Gastrocnemius medialis (tissue), 4 donors: ENCODE measurements around the gene TRIM52. TPM values are rescaled to one million over a fixed set of nuclear protein-coding genes. Genes with fewer than 3 reads are reported as not detected.
"Not testable (repeated sequence)": the region's sequence is repeated elsewhere in the genome, so short reads cannot be mapped to it uniquely, and the experiment has no call there.

ENCODE experiments used
- ATAC-seq, 2 donors: fragments of 150-250 bp; one replicate each; pipeline ENCODE4 v1.9.1; 2016
- DNase-seq, 2 donors: peaks; one replicate each; pipeline ENCODE4 v3.0.0-alpha.2; 2019
- H3K27ac ChIP-seq, 4 donors: fragments of 200-600 bp; sonication (generic); 1 replicate in 1 of 4; 2 replicates in 3 of 4; pipeline ENCODE4 v1.5.1; 2016 to 2018; ENCODE audit warnings: mild to moderate bottlenecking in 2 of 4, moderate library complexity in 1 of 4
- H3K27me3 ChIP-seq, 3 donors: fragments of 200-600 bp; sonication (generic) in 2 of 3; 1 replicate in 1 of 3; 2 replicates in 2 of 3; pipeline versions ENCODE4 v1.5.1 to v1.6.0; 2016 to 2019; ENCODE audit warnings: mild to moderate bottlenecking in 1 of 3, moderate library complexity in 1 of 3
- H3K36me3 ChIP-seq, 2 donors: fragments of 200-600 bp; sonication (generic) in 1 of 2; one replicate each; pipeline ENCODE4 v1.5.1; 2017 to 2018
- H3K4me1 ChIP-seq, 2 donors: fragments of 200-600 bp; sonication (generic) in 1 of 2; one replicate each; pipeline ENCODE4 v1.5.1; 2016 to 2017; ENCODE audit warnings: mild to moderate bottlenecking in 2 of 2
- H3K4me3 ChIP-seq, 4 donors: fragments of 200-600 bp; sonication (generic) in 3 of 4; 1 replicate in 1 of 4; 2 replicates in 3 of 4; pipeline ENCODE4 v1.5.1; 2016 to 2019; ENCODE audit warnings: mild to moderate bottlenecking in 2 of 4
- H3K9me3 ChIP-seq, 3 donors: fragments of 200-600 bp; sonication (generic) in 2 of 3; 1 replicate in 1 of 3; 2 replicates in 2 of 3; pipeline ENCODE4 v1.5.1; 2016 to 2019
- POLR2A ChIP-seq, 2 donors: fragments of 450-650 bp; IDR thresholded peaks; one replicate each; pipeline ENCODE4 v1.6.1; 2017; ENCODE audit warnings: antibody characterized with exemption in 2 of 2, mild to moderate bottlenecking in 2 of 2, moderate library complexity in 2 of 2
- in situ Hi-C, 4 donors: fragments of 200-750 bp; cut with MboI; loops; one replicate each; pipeline versions ENCODE4 v1.15.0 to v1.8.0; 2017; ENCODE audit warnings: low sequenced_read_pairs in 4 of 4
- intact Hi-C: fragments of 100-400 bp; cut with DNase I; formaldehyde crosslinking; loops from one replicate; pipeline ENCODE4 v1.15.1; 2023; ENCODE audit warnings: low total_unique reads
- total RNA-seq, 4 donors: library from RNA; depleted of rRNA; stranded (reverse); fragments of >200 nt; gene quantifications; one replicate each; pipeline versions ENCODE4 v1.1.0 to v1.2.3, GENCODE V29; 2016
- TF ChIP-seq, protein P1 (sequence below), 5 experiments: fragments of 450-650 bp in 3 of 5; fragments of 200-600 bp in 2 of 5; sonication (generic) in 2 of 5; IDR thresholded peaks in 4 of 5; conservative IDR thresholded peaks in 1 of 5; 1 replicate in 4 of 5; 2 replicates in 1 of 5; pipeline ENCODE4 v1.5.1; 2016 to 2019; ENCODE audit warnings: antibody characterized with exemption in 5 of 5, mild to moderate bottlenecking in 3 of 5, moderate library complexity in 3 of 5

TRIM52 gene
- total RNA-seq, 4 donors from 2014 or later, result 1.3 to 4.9 (median 3.4) TPM

- Histone ChIP-seq H3K27ac (no peak overlapping the region), H3K36me3 (no peaks in the 10 kb centered on the region), H3K9me3 (no peaks in the 10 kb centered on the region), H3K27me3 (no peaks in the 10 kb centered on the region), H3K4me1 (no peaks in the 10 kb centered on the region), H3K4me3 (no peak overlapping the region)
- intact Hi-C loops, result loop anchor here (5.0 kb wide), 1 partner anchor 101 kb away; no protein-coding TSS in a partner anchor
- no peak for TF ChIP-seq POLR2A (IDR thresholded peaks at IDR 0.05)
- TF ChIP-seq, protein P1, sequence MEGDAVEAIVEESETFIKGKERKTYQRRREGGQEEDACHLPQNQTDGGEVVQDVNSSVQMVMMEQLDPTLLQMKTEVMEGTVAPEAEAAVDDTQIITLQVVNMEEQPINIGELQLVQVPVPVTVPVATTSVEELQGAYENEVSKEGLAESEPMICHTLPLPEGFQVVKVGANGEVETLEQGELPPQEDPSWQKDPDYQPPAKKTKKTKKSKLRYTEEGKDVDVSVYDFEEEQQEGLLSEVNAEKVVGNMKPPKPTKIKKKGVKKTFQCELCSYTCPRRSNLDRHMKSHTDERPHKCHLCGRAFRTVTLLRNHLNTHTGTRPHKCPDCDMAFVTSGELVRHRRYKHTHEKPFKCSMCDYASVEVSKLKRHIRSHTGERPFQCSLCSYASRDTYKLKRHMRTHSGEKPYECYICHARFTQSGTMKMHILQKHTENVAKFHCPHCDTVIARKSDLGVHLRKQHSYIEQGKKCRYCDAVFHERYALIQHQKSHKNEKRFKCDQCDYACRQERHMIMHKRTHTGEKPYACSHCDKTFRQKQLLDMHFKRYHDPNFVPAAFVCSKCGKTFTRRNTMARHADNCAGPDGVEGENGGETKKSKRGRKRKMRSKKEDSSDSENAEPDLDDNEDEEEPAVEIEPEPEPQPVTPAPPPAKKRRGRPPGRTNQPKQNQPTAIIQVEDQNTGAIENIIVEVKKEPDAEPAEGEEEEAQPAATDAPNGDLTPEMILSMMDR (IDR thresholded peaks at IDR 0.05 in 4 of 5, conservative IDR thresholded peaks at IDR 0.05 in 1 of 5), result no peak
- in situ Hi-C loops, result no loop called here
- no peak for ATAC-seq
- DNase-seq, result no peak
These were observed 21.9 kb upstream of the TRIM52 start for GRCh38 chr5:181282874-181283273.

- H3K9me3 ChIP-seq, H3K27me3 ChIP-seq, H3K27ac ChIP-seq, H3K4me1 ChIP-seq, DNase-seq, ATAC-seq, in situ Hi-C loops, H3K4me3 ChIP-seq, H3K36me3 ChIP-seq: not testable (repeated sequence)
- intact Hi-C loops, result loop anchor here (5.0 kb wide), 1 partner anchor 100 kb away; no protein-coding TSS in a partner anchor
These were observed 21.5 kb upstream of the TRIM52 start for GRCh38 chr5:181282415-181282814.

GRCh38 chr5:181281984-181282316 lies 21.0 kb upstream of the TRIM52 start:
- TF ChIP-seq, protein P1 (IDR thresholded peaks at IDR 0.05 in 4 of 5, conservative IDR thresholded peaks at IDR 0.05 in 1 of 5), result no peak
- no peak for TF ChIP-seq POLR2A (IDR thresholded peaks at IDR 0.05)
- ATAC-seq, result no peak
- intact Hi-C loops (loop anchor here (5.0 kb wide), 1 partner anchor 100 kb away; no protein-coding TSS in a partner anchor), in situ Hi-C loops (no loop called here)
- Histone ChIP-seq H3K27me3 (no peaks in the 10 kb centered on the region), H3K4me3 (no peak overlapping the region), H3K36me3 (no peaks in the 10 kb centered on the region), H3K9me3 (no peaks in the 10 kb centered on the region), H3K4me1 (no peaks in the 10 kb centered on the region), H3K27ac (no peak overlapping the region)
- DNase-seq, result no peak

DNA sequence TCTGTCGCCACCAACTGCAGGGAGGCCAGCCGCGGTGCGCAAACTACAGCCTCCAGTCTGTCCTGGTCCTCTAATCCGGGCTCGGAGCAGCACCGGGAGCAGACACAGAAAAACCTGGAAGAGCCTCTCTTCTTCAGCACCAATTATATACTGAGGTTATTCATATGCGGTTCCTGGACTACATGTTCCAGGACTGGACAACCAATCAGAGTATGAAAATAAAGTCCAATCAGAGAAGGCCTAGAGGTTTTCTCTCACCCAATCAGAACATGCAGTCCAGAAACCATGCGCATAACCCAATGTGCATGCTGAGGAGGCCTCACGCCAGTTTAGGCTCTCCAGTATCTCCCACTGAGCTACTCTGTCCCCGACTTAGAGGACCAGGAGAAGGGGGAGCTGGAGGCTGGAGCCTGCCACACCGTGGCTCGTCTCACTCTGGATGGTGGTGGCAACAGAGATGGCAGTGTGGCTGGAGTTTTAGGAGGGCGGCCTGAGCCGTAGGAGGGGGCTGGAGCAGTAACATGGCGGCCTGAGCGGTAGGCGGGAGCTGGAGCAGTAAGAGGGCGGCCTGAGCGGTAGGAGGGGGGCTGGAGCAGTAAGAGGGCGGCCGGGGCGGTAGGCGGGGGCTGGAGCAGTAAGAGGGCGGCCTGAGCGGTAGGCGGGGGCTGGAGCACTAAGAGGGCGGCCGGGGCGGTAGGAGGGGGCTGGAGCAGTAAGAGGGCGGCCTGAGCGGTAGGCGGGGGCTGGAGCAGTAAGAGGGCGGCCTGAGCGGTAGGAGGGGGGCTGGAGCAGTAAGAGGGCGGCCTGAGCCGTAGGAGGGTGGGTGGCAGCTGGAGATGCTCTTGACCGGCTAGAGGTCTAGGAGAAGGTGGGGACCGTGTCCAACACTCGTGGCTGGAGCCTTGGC lies 20.4 kb upstream of the TRIM52 start:
- TF ChIP-seq POLR2A (IDR thresholded peaks at IDR 0.05), result no peak
- TF ChIP-seq, protein P1 (IDR thresholded peaks at IDR 0.05 in 4 of 5, conservative IDR thresholded peaks at IDR 0.05 in 1 of 5), result no peak
- Histone ChIP-seq H3K4me3 (no peak overlapping the region), H3K4me1 (no peaks in the 10 kb centered on the region), H3K36me3 (no peaks in the 10 kb centered on the region), H3K9me3 (no peaks in the 10 kb centered on the region), H3K27ac (no peak overlapping the region), H3K27me3 (no peaks in the 10 kb centered on the region)
- in situ Hi-C loops, result no loop called here
- intact Hi-C loops, result loop anchor here (5.0 kb wide), 1 partner anchor 99 kb away; no protein-coding TSS in a partner anchor
- DNase-seq (no peak), ATAC-seq (no peak)

GRCh38 chr5:181280251-181280762 lies 19.4 kb upstream of the TRIM52 start:
- TF ChIP-seq, protein P1 (IDR thresholded peaks at IDR 0.05 in 4 of 5, conservative IDR thresholded peaks at IDR 0.05 in 1 of 5), result no peak
- TF ChIP-seq POLR2A (IDR thresholded peaks at IDR 0.05), result no peak
- Histone ChIP-seq H3K27me3 (no peaks in the 10 kb centered on the region), H3K36me3 (no peaks in the 10 kb centered on the region), H3K4me1 (no peaks in the 10 kb centered on the region), H3K9me3 (no peaks in the 10 kb centered on the region), H3K4me3 (no peak overlapping the region), H3K27ac (no peak overlapping the region)
- DNase-seq (no peak), ATAC-seq (no peak)
- intact Hi-C loops, result loop anchor here (5.0 kb wide), 1 partner anchor 98 kb away; no protein-coding TSS in a partner anchor
- in situ Hi-C loops, result no loop called here

- ATAC-seq, in situ Hi-C loops, DNase-seq: not testable (repeated sequence)
These were observed 12.4 kb upstream of the TRIM52 start for GRCh38 chr5:181273433-181273744.

More at GRCh38 chr5:181273433-181273744, 12.4 kb upstream of the TRIM52 start:
- H3K9me3 ChIP-seq, H3K36me3 ChIP-seq, H3K27me3 ChIP-seq, H3K4me1 ChIP-seq, H3K4me3 ChIP-seq, H3K27ac ChIP-seq, intact Hi-C loops: not testable (repeated sequence)
